HG03457 (cell line): Measurements from ENCODE around the gene HYCC2.
A peak's percentile ranks its signal among the peaks of the same experiment; 100 is the strongest.
"Not testable (repeated sequence)": the region's sequence is repeated elsewhere in the genome, so short reads cannot be mapped to it uniquely, and the experiment has no call there.

ENCODE experiments used
- ATAC-seq: cut with Tn5 transposase; IDR thresholded peaks from one replicate; pipeline ENCODE4 v1.9.1; 2021; ENCODE audit warnings: moderate number of reproducible peaks; ENCODE audit not compliant: unreplicated experiment

The HYCC2 gene

DNA sequence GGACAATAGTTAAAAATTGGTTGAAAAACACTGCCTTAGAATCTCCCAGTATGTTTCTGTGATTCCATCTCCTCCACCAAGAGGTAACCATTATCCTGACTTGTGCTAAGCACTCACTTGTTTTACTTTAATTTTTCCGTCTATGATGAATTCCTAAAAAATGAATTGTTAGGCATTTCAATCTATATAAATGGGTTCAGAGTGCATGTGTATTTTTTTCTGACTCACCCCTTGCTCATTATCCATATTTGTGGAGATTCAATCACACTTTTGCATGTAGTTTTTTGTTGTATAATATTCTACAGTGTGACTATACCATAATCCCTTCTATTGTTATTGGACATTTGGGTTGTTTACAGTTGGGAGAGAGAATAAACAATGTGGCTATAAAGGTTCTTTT lies 1.6 kb upstream of the HYCC2 start:
- ATAC-seq: no peak

DNA sequence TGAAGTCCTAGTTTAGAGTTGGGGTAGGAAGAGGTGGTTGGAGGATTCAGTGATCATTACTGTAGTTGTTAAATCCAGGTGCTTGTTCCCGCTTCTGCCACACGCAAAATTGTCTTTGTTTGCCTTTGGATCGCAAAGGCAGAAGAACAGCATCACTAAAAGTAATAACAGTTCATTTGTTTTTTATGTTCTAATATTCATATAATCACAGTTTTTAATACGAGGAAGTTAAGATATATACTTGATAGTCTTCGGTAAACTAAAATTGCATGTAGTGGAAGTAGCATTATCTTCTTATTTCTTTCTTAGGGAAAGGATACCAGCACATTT lies 695 bp upstream of the HYCC2 start:
- ATAC-seq: no peak

- ATAC-seq: peak; percentile 23
These were observed 458 bp downstream of the HYCC2 start for GRCh38 chr2:201070948-201071478.

- ATAC-seq: no peak
These were observed 6.6 kb downstream of the HYCC2 start for GRCh38 chr2:201064797-201065329.

DNA sequence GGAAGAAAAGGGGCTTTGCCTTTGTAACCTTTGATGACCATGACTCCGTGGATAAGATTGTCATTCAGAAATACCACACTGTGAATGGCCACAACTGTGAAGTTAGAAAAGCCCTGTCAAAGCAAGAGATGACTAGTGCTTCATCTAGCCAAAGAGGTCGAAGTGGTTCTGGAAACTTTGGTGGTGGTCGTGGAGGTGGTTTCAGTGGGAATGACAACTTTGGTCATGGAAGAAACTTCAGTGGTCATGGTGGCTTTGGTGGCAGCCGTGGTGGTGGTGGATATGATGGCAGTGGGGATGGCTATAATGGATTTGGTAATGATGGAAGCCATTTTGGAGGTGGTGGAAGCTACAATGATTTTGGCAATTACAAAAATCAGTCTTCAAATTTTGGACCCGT lies 8.0 kb downstream of the HYCC2 start:
- ATAC-seq: not testable (repeated sequence)

DNA sequence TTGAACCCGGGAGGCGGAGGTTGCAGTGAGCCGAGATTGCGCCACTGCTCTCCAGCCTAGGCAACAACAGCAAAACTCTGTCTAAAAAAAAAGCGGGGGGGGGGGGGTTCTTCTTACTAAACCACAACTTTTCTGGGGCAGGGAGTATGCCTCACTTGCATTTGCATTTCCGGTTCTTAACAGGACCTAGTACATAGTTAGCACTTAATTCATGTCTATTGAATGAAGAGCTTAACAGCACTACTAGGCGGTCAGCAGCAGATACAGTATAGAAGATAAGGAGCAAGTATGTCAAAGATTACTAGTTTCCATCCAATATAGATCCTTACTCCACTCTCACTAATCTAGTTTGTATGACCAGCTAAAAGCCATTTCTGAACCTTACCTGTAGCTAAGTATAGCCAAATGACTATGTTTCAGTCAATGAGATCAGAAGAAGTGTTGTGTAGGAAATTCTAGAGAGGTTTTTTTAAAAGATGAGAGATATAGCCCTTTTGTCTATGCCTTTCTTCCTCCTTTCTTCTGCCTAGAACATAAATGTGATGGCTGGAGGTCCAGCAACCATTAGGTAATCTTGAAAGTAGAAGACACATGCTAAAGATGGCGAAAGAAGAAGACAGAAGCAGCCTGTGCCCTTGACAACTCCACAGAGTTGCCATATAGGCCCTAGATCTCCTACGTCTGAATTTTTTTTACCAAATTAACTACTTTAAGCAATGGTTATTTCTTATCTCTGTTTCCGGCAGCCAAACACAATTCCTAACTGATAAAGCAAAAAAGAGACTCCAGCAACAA lies 11.3 kb downstream of the HYCC2 start:
- no peak for ATAC-seq

GRCh38 chr2:201058914-201059313 lies 12.6 kb downstream of the HYCC2 start:
- no peak for ATAC-seq

DNA sequence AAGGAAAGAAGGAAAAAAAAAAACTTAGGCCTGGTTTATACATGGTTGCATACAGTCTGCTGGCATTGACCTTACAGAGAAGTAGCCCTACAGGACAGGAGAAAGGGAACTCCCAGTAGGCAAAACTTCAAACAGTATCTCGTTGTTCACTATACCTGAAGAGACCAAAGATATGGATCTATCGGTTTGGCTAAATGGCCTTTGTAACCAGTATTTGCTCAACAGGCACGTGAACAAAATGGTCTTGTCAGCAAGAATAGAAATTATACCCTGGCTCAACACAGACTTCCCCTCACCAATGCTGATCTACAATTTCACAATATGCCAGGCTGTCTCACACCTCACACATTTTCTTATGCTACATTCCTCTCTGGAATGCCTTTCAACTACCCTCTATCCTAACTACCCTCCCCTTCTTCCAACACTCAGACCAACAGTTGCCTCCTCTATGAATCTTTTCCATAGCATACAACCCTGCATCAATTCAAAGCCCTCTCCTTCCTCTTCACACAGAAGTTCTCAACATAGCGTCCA lies 13.7 kb downstream of the HYCC2 start:
- ATAC-seq: no peak

DNA sequence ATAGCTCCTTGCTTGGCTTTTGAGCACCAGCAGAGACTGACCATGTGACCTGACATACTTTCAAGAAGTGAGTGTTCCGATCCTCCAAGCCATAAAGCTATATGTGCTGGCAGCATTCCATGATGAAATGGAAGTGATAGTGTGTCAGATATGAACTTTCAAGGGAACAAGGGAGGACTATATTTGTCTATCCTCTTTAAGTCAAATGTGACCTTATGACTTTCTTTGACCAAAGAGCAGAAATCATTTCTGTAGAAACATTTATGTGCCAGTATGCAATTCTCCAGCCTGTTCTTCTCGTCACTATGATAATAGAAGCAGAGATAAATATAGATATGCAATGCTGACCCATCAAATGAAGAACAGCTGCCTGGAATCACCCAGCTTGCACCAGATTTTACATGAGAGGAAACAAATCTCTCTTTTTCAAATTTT lies 14.4 kb downstream of the HYCC2 start:
- ATAC-seq: no peak

DNA sequence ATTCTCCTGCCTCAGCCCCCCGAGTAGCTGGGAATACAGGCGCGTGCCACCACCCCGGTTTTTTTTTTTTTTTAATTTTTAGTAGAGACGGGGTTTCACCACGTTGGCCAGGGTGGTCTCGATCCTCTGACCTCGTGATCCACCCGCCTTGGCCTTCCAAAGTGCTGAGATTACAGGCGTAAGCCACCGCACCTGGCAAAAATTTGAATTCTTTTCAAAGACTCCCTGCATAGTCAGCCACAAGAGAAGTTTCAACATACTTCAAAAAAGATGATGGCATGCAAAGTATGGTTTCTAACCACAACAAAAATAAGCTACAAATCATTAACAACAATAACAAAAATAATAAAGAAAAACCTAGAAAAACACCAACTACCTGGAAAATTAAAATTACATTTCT lies 22.0 kb downstream of the HYCC2 start:
- ATAC-seq: no peak

- no peak for ATAC-seq
These were observed 24.6 kb downstream of the HYCC2 start for GRCh38 chr2:201046881-201047280.

GRCh38 chr2:201043050-201043449 lies 28.4 kb downstream of the HYCC2 start:
- ATAC-seq: not testable (repeated sequence)

DNA sequence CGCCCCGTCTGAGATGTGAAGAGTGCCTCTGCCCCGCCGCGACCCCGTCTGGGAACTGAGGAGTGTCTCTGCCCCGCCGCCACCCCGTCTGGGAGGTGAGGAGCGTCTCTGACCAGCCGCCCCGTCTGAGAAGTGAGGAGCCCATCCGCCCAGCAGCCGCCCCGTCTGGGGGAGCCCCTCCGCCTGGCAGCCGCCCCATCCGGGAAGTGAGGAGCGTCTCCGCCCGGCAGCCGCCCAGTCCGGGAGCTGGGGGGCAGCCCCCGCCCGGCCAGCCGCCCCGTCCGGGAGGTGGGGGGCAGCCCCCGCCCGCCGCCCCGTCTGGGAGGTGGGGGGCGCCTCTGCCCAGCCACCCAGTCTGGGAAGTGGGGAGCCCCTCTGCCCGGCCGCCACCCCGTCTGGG lies 29.0 kb downstream of the HYCC2 start:
- not testable (repeated sequence) for ATAC-seq

DNA sequence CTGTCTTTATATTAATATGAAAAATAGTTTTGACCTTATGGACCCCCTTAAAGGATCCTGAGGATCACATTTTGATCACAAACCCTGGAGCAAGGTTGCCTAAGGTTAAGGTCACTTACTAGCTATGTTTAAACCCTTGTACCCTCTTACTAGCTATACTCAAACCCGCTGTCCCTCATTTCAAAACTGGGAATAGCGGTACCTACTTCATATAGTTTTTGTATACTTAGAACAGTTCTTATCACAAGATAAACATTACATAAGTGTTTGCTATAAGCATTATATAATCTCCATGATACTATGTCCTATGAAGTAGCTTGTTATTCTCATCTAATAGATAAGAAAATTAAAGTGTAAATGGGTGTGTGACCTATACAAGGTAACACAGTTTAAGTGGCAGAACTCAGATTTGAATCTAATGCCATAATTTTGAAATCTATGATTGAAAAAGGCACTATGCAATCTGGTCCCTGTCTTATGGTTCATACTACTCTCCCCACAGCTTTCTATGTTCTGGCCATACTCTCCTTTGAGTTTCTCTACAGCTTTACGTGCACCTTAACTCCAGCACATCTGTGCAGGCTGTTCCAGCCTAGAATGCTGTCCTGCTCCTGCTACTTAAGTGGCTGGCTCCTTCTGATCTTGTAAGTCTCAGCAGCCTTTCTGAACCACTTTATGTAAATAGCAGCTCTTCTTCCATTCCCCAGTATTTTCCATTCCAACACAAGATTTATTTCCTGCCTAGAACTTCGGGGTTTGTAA lies 30.4 kb downstream of the HYCC2 start:
- ATAC-seq: no peak

GRCh38 chr2:201038855-201039254 lies 32.6 kb downstream of the HYCC2 start:
- ATAC-seq: no peak

- not testable (repeated sequence) for ATAC-seq
These were observed 33.1 kb downstream of the HYCC2 start for GRCh38 chr2:201038361-201038760.

GRCh38 chr2:201034355-201034754 lies 37.1 kb downstream of the HYCC2 start:
- ATAC-seq: not testable (repeated sequence)

- no peak for ATAC-seq
These were observed 47.0 kb downstream of the HYCC2 start for GRCh38 chr2:201024518-201024917.

GRCh38 chr2:201021914-201022313 lies 49.6 kb downstream of the HYCC2 start:
- ATAC-seq: no peak
